Ramos (cell line): ENCODE results near the gene BLID.

Experiments
- in situ Hi-C: fragments of 300-500 bp; cut with MboI; formaldehyde crosslinking; loops from one replicate; pipeline ENCODE4 v1.14.3; 2022; ENCODE audit warnings: low sequenced_read_pairs; ENCODE audit not compliant: unreplicated experiment

The BLID gene, protein sequence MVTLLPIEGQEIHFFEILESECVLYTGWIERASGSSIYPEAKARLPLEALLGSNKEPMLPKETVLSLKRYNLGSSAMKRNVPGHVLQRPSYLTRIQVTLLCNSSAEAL

DNA sequence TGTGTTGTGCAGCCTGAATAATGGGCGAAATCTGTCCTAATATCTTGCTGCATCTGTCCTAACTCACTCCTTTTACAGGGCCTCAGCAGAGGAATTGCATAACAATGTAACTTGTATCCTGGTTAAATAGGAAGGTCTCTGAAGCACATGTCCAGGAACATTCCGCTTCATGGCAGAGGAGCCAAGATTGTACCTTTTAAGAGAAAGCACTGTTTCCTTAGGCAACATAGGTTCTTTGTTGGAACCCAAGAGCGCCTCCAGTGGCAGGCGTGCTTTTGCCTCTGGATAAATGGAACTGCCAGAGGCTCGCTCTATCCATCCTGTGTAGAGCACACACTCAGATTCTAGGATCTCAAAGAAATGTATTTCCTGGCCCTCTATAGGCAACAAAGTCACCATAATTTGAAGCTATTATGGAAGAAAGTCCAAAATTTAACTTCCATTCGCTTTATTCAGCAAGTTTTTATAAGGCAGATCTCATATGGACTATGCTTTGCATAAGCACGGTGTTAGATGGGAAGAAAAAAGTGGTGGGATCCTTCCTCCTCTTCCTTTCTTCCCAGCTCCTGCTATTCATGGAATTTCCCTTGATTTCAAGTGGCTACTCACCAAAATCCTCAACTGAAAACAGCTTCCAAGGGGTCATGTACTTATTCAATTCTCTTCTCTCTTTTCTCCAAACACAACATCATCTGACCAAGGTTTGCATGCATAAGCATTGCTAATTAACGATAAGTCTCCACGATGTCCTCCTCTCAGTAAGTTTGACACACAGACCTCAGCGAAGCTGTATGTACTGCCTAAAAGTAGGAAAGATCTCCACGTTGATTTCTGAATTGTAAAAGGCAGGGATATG, at the start of gene BLID:
Gene BLID, minus strand, starts transcription at position 692 of the 856 bp plus-strand sequence. Its CDS starts 293 bp downstream, at position 399.
- in situ Hi-C loops, result no loop called here

DNA sequence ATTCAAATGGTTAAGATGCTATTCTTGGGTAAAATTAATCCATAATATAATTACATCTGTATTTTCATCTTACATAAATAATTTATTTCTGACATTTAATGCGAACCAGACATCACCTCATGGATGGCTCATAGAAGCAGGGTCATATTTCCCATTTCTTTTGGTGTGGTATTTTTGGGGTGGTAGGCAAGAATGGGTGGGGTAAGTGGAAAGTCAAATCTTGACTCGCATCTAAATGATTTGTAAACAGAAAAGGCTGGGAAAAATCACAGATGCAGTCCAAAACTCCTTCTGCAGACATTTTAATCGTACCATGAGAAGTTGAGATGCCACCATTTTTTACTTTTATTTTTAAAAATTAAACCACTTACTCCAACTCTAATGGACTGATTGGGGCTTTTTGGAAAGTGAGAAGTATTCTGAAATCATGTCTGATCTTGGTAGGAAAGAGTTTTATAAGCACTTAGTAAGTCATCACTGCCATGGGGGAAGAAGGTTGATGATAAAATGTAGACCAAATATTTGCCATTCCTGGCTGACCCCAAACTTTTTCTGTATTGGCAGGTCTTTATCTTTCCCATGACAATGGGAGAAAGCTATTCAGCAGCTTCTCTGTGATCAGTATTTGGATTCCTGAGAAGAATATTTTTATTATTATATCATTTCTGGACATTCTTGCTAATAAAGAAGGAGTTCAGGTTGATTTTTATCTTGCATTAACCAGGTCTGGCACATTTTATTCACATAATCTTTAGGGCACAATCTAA, 47.2 kb upstream of the BLID start:
- in situ Hi-C loops, result no loop called here

DNA sequence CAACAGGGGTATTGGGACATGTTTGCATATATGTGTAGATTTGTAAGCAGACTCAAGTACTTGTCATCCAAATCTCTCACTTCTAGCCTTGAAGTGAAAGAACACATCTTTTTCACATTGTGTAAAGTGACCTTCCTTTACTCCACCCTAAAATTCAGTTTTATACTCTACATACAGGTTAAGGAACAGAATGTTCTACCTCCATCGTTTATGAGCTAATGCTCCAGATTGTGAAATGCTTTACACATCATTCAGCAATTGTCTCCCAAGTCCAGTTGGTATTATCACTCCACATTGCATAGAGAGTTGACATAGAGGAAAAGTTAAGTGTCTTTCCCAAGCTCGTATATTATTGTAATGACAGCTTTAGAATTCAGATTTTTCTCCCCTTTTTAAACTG, 46.1 kb upstream of the BLID start:
- in situ Hi-C loops, result no loop called here

DNA sequence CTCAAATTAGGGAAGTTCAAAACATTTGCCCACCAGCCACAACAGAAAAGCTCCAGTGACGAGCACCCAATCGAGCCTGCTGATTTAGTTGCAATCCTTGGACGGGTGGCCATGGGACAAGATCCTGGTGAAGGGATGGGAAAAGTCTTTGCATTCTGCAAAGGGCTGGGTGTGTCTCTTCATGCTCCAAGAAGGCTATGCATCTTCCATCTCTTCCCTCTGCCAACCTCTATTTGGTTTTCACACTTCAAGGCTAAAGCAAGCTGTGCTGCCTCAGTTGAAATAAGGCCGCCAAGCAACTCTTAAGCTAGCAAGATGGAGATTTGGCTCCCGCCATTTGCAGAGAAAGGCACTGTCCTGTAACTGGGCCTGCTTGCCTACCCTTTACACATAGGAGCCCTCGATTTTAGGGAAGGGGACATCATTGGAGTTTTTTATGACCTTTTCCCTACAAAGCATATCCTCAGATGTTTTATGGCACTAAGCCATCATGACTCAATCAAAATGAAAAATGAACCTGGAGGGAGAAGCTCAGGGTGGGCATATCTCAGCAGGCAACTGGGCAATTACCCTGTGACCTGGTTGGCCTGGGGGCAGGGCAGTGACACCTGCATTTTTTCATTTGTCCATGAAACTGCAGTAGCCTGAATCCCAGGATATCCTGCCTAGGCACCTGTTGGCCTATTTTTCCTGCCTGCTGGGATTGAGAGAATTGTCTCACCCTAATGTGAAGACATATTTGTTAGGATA, 45.0 kb upstream of the BLID start:
- in situ Hi-C loops, result no loop called here

DNA sequence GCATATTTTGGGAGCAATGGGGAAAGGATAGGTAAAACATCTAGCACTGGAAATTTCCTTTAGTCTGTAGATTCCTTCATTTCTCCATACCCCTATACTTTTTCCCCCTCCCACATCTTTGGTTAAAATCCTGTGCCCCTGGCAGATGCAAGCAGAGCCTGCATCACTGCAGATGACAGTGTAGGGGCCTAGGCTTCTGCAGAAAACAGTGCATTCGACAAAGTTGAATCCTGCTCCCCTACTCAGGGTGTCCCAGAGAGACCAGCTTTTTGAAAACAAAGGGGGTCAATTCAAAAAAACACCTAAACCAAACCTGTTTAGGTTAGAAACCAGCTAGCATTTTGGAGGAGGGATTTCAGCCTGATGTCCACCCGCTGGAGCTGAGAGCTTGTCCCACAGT, 43.8 kb upstream of the BLID start:
- in situ Hi-C loops, result no loop called here

DNA sequence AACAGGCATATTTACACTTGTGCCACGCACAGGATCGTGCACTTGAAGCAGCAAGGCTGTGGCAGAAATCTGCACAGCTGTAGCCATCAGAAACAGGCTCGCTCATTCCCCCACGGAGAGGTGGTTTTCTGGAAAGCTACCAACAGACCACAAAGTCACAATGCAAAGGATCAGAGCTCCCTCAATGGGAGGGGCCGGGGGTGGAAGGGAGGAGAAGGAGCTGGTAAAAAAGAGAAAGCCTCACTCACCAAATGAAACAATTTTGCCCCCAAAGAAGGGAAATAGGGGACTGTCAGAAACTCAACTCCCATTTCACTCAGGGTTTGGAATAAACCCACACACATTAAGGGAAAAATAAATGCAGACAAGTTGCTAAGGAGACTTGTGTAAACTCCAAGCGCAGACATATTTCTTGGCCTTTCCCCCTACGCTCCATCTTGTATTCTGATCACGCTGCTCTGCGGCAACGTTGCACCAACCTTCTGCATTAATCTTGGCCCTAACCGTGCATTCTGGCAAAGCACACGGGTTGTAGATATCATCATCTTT, 43.2 kb upstream of the BLID start:
- in situ Hi-C loops, result no loop called here

DNA sequence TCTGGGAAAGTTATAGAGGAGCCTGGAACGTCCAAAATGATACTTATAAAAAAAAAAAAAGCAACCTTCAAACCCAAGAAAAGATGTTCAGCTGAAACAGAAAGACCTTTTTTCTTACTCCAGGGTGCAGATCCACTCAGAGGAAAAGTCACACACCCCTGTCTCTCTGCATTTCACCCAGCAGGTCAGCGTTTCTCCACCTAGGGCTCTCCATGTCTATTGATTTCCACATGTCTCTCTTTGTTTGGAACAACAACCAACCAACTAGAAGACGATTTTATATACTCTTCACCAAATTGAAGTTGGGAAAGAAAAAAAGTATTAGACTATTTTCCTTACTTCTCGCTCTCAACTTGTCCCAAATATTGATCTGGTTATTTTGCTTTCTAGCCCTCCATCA, 42.2 kb upstream of the BLID start:
- in situ Hi-C loops, result no loop called here

DNA sequence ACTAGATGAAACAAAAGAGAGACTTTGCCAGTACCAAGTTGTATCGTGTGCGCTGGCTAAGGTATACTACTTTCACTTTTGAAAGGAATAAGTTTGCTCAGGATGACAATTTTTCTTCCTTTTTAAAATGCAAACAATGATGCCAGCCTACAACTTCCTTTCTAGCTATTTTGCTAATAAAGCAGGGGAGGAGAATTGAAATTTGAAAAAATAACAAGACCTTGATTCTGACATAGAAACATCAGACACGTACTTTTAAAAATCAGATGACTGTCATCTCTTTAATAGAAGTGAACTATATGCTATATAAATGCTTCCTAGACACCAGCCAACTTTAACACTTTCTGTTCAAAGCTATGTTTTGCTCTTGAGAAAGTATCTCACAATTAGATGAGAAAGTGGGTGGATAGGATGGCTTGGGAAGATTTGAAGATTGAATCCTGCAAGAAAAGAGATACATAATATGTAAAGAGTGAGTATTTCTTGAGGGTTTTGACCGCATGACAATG, 41.7 kb upstream of the BLID start:
- in situ Hi-C loops, result no loop called here

DNA sequence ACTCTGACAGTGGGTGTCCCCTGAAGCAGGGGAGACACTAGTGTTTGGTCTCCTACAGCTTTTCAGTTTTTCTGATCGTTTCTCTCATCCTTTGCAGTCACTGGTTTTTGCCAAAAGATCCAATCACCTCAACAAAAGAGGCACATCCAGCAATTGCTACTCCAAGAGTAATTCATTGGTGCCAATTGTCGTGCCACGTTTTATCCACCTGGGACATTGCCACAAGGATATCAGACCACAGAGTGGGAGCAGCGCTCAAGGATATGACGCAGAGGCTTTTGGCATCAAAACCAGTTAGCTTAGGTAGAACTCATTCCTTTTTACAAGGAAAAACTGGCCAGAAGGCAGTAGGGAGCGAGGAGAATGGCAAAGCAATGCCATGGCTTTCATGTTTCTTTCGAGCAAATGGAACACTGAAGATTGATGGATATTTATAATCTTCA, 40.9 kb upstream of the BLID start:
- in situ Hi-C loops, result no loop called here

DNA sequence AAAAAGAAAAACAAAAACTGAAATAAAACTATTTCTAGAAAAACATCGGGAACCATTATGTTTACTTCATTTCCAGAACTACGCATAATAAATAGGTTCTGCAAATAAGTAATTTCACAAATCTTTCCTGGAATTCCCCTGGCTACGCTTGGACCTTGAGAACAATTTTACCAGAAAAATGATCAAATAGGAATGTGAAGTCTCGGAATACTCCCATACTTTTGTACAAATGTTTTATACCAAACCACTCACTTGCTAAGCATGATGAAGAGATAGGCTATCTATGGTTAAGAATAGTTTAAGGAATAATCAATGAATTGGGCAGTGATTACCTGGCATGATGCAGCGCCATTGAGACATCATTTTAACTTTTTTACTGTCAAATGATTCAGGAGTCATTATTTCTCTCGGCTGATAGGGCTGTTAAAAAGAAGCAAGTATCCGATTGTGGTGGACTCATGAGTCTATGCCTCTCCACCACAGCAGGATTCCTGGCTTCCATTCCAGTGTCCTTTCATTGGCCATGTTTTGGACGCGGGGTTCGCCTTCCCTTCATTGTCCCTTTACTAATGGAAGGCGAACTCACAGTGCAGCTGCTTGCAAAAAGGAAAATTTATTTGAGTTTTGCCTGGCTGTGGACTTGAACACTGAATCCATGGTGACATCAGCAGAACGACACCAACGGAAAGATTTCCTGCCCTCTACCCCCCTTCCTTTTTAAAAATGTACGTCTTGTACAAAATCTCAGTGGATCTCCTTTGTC, 39.9 kb upstream of the BLID start:
- in situ Hi-C loops, result no loop called here

DNA sequence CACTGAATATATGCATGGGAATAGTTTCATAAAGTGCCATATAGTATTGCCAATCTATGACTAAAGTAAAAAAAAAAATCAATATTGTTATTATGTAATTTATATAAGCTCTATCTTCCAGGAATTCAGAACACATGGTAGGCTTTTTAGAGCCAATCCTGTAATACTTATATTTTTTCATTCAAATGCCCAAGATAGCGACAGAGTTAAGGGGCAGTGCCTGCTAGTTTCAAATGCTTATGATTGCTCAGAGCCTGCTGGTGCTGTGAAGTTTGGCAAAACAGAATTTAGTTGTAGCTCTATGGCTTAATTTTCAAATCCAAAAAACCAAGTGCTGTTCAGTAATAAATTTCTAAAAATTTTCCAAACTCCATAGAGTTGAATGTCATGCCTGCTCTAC, 39.0 kb upstream of the BLID start:
- in situ Hi-C loops, result no loop called here

DNA sequence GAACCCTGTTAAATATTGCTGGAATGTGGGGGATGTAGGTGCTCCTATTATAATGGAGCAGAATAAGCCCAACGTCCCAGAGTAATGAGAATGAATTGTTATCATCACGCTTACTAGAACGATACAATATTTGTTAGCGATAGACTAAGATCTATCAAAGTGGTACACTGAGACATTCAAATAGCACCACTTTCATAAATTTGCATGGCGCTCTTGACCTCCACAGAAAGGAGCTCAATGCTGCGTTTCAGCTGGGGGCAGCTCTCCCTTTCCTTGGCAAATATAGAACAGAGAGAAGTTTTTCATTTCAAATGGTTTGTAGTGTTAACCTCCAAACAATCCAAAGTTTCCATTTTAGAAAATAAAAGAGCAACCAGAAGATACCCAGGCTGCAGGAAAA, 38.2 kb upstream of the BLID start:
- in situ Hi-C loops, result no loop called here

DNA sequence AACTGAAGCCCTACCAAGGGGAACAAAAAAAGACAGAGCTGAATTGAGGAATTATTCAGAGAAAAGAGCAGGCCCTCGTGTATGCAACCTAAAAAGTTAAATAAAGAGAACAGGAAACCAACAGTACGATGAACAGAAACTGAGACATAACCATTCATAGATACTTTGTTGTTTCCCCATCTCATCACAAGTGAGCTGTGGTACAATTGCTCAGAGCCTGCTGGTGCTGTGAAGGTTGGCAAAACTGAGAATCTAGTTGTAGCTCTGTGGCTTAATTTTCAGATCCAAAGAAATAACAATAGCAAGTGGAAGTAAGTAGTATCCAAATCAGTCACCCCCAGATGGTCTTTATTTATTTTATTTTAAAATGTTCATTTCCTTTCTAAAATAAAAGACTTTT, 37.7 kb upstream of the BLID start:
- in situ Hi-C loops, result no loop called here

DNA sequence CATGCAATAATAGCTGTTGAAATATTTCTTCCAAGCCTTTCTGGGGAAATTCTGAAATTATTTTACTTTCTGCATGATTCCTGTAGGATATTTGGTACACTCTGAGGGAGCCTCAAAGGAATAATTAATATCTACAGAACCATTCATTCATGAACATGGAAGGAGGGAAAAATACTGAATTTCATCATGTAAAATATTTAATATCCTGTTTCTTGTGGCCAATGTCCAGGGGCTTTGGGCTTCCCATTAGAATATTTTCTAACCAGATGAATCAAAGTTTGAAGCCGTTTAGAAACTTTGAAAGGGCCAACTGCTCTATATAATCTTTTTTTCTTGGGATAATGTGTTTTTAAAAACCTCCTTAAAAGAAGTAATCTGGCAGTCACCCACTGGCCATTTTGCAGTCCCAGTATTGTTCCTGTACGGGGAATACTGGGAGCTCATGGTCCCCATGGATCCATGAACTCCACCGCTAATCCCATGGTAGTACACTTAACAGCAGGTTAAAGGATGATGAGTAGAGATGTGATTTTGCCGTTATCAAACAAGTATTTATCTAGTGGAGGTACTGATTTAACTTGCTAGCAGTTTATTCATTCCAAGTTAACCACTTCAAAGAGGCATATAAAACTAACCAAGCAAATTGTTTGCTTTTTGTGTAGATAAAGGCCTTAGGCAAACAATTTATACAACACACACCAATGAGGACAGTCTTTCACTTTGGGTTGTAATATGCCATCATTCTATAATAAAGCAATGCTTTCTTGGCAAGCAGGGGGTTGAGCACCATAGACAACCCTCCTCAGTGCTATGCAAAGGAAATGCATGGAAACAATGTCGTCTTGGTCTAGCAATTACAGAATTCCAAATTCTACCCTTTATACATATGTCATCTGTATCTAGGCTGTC, 34.5 kb upstream of the BLID start:
- in situ Hi-C loops, result no loop called here

DNA sequence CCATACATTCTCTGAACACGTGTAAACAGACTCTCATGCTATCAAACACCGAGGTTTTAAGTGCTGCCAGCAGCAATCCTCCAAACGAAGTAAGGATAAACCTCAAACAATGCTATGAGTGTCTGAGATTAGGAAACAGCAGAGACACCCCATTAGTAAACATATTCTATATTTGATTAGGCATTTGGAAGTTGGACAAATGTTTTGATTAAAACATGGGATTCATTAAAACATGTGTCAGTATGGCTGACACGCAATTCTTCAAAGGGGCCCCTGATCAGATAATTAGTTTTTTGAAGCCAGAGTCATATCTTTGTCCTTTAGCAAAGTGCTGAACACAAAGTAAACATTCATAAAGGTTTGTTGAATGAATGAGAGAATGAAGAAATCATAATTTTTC, 33.2 kb upstream of the BLID start:
- in situ Hi-C loops, result no loop called here

DNA sequence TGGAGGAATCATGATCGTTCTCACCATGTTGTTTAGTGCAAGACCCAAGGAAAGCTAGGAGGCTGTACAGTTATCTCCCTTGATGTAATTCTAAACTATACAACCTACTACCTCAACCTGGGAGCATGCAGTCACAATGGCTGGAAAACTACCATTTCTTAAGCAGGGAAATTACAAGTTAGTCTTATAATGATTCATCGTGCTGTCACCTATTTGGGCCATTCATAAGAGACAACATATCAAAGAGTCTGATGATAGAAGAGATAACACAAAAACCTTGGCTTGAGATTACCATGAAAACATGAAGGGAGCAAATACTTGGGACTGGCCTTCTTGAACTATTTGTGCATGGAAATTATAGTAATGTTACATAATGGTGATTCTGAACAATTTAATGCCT, 30.5 kb upstream of the BLID start:
- in situ Hi-C loops, result no loop called here

DNA sequence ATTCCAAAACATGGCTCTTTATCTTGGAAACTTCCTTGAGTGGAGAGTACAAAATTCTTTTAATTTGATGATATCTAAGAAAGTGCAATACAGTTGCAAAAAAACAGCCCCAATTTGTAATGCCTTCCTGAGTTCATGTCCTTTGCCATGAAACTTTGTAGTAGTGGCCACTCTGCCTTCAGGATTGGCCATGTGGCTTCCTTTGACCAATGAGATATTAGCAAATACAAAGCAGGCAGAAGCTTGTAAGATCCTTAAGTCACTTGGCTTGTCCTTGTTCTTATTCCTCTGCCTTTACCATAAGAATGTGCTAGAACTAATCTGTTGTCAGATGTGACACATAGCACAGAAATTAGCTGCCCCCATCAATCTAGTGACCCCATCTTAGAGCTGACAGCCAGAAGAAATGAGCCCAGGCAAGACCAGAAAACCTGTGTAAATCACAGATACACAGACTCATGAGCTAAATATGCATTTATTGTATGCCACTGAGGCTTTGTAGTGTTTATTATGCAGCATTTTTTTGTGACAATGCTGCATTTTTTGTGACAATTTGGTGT, 29.8 kb upstream of the BLID start:
- in situ Hi-C loops, result no loop called here

DNA sequence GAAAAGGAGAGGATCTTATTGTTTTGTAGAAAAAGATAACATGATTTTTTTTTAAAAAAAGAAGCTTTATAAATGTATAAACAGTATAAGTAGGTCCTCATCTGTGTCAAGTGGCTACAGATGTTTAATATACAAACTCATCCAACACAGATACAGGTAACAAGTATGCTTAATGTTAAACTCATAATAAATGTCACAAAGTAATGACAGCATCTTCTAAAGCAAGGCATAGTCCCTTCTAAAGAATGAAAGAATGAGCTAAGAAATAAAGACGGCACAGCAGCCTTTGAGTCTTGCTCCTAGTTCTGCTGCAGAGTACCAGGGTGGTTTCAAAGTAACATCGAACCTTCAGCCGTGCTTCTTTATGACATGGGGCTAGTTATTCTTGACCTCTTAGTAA, 28.7 kb upstream of the BLID start:
- in situ Hi-C loops, result no loop called here
